Dedifferentiated amniotic fluid mesenchymal stem cell (primary cell): Measurements from ENCODE around the gene HTRA1.

Source experiments
- DNase-seq: peaks from one replicate; pipeline ENCODE4 v3.0.0-alpha.2; 2016; ENCODE audit errors: extremely low spot score

The HTRA1 gene

DNA sequence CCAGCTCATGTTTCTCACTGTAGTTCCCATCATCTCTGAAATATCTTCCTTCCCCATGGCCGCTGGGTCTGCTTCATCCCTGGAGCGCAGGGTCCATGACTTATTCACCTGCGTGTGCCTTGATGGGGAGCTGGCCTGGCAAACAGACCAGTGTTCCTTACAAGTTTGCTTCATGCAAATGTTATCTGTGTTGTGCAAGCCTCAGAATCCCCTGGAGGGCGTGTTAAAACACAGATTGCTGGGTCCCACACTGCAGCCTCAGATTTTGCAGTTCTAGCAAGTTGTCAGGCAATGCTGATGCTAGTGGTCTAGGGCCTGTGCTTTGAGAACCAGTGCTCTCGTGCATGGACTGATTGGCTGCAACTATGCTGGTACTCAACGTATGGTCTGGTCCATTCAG lies 92.0 kb downstream of the HTRA1 start:
- DNase-seq, result no peak

DNA sequence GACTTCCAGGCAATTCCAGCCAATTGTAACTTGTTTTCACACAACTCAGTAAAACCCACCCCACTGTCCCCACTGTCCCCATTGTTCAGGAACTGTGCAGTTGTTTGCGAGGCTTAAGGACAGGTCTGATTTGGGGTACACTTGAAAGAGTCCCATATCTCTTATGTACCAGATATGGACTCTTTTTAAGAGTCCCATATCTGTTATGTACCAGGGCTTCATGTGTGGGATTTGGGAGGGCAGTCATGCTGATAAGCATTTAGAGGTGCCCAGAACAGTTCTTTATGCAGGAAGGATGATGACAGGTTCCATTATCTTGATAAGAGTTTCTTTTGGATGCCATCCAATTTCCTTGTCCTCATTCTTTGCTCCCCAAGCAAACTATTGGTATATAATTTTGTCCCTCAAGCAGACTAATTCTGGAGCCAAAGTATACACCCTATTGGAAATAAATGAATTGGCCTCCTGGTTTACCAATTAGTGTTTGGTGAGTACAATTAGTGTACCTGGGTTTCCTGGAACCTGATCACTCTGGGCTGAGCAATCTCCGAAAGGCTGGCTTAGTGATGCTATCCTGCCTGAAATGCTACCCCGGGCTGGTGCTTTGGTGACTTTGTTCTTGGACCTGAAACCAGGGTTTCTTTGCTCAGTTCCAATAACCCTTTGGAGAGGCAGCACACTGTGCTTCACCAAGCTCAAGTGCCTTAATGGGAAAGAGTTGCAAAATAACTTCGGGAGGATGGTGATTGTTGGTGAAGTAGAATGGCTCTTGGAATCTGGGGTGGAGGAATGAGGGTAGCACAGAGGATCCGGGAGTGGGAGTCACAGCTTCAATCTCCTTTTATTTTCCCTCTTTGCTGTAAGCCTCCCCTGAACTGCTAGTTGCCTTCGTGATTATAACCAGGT lies 93.0 kb downstream of the HTRA1 start:
- DNase-seq, result no peak

DNA sequence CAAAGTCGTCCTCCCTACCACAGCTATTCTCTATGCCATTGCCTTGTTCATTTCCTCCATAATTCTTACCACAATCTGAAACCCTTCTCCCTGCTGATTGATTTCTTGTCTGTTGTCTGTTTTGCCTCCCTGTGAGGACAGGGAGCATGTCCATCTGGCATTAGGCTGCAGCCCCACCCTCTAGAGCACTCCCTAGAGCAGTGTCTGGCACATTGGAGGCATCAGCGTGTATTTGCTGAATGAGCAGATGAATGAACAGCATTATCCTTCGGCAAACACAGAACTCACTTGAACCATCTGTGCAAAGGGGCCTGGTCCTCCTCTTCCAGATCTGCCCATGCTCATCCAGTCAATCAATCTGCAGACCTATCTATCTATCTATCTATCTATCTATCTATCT lies 94.1 kb downstream of the HTRA1 start:
- no peak for DNase-seq

DNA sequence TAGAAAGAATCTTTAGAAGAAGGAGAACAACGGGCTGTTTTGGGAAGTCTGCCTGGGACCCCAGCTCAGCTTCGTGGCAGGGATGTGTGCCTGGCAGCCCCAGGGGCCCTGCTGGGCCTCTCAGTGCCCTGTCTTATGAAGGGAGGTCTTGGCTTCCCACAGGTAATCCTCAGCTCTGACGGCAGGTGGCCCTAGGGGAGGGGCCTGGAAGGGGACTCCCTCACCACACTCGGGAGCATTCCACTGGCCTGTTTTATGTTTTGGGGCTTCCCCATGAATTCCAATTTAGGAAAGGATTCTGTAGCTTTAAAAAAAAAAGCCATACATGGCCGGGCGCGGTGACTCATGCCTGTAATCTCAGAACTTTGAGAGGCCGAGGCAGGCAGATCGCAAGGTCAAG lies 96.2 kb downstream of the HTRA1 start:
- DNase-seq, result no peak

DNA sequence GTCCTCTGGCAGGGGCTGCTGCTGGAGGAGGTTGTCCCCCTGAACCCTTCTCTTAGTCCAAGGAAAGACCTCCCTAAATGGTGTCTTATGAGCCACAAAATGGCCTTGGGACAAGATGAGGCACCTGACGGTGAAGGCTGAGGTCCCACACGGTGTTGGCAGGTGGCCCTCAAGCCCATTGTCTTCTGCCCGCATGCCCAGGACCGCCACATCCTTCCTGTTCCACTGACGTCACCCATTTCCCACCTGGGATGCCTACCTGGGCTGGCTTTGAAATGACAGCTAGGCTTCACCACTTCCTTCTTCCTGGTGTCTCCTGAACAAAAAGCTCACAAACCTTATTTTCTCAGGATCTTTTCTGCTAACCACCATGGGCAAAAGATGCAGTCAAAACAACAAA lies 97.1 kb downstream of the HTRA1 start:
- no peak for DNase-seq

DNA sequence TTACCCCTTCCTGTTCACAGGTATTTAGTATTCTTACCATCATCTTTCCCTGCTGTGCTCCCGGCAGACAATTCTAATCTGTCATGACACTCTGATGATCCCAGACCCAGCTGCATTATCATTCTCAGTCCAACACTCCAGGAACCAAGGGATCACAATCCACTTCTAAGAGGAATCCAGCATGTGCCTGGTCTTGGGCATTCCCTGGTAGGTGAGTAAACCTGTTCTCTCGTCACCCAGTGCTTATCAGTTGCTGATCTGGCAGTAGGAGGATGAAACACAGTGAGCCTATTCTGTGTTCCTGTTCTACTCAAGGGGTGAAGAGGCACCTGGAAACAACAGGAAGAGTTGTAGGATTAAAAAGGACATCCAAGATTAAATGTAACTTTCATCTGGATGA lies 97.9 kb downstream of the HTRA1 start:
- DNase-seq, result no peak

DNA sequence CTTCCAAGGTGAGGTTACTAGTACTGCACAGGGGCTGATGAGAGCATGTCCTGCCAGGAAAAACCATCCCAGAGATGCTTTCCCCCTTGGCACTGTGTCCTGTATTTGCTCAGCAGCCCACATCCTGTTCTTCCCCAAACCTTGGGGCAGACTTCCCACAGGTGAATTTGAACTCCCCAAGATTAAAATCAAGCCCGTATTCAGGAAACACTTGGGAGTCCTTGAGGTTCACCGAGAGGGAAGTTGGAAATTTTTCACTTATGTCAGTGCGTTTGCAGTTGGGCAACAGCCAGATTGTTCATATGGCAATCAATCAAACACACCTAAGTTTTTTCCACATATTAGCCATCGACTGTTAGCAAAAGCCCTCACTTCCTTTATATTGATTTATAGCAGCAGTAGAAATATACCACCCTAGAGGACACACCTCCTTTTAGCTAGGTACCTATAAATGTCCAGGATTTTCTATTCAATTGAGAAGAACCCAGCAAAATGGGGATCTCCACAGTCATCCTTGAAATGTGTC lies 99.0 kb downstream of the HTRA1 start, which contains the start of gene DMBT1:
Gene DMBT1, plus strand, starts transcription at position 476 of the 526 bp plus-strand sequence. Its CDS starts 17 bp downstream, at position 493.
- DNase-seq, result no peak

DNA sequence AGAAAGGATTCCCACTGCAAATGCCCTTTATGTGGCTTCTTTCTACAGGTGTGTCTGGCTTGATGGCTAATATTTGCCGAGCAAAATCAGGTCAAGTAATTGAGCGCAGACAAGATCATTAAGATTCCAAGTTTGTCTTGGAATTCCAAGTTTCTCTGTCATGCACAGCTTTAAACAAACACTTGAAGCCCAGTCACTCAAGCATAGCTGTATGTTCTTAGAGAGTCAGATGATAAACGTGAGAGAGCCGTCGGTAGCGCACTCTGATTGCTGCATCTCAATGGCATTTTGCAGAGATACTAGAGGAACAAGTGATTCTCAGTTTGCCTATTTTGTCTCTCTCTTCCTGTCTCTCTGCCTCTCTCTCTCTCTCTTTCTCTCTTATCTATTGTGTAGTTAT lies 99.9 kb downstream of the HTRA1 start:
- no peak for DNase-seq

DNA sequence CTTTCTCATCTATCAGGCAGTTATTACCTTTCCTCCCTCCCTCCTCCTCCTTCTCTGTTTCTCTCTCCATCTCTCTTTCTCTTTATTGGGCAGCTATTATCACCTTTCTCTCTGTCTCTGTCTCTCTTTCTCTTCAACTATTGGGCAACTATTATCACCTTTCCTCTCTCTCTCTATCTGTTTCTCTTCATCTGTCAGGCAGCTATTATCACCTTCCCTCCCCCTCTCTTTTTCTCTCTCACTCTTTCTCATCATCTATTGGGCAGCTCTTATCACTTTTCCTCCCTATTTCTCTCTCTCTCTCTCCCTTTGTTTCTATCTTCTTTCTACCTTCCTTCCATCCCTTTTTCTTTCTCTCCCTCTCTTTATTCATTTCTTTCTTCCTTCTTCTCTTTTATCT lies 100.4 kb downstream of the HTRA1 start:
- DNase-seq, result no peak
